ENCODE data around the gene CLMN. TPM values are rescaled to one million over a fixed set of nuclear protein-coding genes. Genes with fewer than 3 reads are reported as not detected.

The CLMN gene
- total and polyA plus RNA-seq, 2 of the 13 experiments (the other 11 are each of a cell fraction or from before 2014, with no cell fraction given): 15.1 to 16.7 TPM

DNA sequence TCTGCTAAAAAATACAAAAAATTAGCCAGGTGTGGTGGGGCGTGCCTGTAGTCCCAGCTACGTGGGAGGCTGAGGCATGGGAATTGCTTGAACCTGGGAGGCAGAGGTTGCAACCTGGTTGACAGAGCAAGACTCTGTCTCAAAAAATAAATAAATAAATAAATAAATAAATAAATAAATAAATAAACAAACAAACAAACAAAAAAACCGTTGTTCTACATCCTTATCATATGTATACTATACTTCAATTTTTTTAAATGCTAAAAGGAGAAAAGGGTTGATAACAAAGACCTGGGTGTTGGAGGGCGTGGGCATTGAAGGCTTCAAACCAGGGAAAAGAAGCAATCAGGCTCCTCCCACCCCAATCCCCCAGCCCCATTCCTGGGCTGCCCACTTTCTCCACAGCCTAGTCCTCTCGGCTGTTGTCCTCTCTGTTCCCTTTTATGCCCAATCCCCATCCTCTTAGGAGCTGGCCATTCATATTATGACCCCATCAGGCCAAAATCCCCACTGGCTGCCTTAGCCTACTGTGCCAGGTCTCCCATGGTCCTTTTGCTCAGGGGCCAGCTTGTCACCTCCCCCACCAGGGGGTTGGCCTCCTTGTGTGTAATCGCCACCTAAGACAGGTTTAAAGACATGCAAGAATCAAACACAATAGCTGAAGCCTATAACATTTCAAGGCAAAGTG is 30.2 kb downstream of the CLMN start (continued):
- TF ChIP-seq EED (CRISPR knock-in tag; IDR thresholded peaks at IDR 0.05) (no peak), ZNF253 (CRISPR knock-in tag; IDR thresholded peaks at IDR 0.05; ENCODE audit: borderline replicate concordance) (no peak), ZNF839 (CRISPR knock-in tag; IDR thresholded peaks at IDR 0.05; ENCODE audit: borderline replicate concordance) (no peak)
- TF ChIP-seq, protein P1, sequence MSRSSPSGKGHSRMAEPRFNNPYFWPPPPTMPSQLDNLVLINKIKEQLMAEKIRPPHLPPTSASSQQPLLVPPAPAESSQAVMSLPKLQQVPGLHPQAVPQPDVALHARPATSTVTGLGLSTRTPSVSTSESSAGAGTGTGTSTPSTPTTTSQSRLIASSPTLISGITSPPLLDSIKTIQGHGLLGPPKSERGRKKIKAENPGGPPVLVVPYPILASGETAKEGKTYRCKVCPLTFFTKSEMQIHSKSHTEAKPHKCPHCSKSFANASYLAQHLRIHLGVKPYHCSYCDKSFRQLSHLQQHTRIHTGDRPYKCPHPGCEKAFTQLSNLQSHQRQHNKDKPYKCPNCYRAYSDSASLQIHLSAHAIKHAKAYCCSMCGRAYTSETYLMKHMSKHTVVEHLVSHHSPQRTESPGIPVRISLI (CRISPR knock-in tag; IDR thresholded peaks at IDR 0.05; ENCODE audit: borderline replicate concordance): no peak

DNA sequence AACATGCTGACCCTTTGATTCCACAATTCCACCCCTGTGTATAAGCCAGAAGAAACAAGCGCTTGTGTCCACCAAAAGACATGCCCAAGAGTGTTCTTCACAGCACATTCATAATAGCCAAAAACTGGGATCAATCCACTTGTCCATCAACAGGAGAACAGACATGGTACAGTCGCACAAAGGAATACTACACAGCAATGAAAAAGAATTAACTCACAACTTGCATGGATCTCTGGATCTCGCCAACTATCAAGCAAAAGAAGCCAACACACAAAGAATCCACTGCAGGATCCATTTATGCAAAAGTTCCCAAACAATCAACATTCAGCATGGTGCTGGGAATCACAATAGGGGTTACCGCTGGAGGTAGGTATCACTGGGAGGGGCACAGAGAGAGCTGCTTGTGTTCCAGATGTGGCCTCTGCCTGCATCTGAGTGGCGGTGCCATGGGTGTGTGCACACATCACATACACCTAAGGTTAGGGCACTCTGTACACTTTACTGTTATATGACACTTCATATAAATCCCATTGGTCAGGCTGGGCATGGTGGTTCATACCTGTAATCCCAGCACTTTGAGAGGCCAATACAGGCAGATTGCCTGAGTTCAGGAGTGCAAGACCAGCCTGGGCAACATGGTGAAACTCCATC is 30.9 kb downstream of the CLMN start:
- H3K4me3 ChIP-seq (replicated peaks in 1 of 3; ENCODE audit: insufficient read depth in 1 of 3, low read depth in 2 of 3, low read length in 3 of 3): no peak overlapping the region
- H3K27me3 ChIP-seq (ENCODE audit: control insufficient read depth in 1 of 2, insufficient read depth in 2 of 2, low read length in 2 of 2): no peaks in the 10 kb centered on the region
- no peak overlapping the region for H2AFZ ChIP-seq (ENCODE audit: low read length)
- H3K4me2 ChIP-seq (ENCODE audit: low read depth, low read length): no peak overlapping the region
- no peaks in the 10 kb centered on the region for H3K36me3 ChIP-seq (replicated peaks in 1 of 2; ENCODE audit: control insufficient read depth in 1 of 2, insufficient read depth in 2 of 2, low read length in 2 of 2)
- H3K27ac ChIP-seq (ENCODE audit: extremely low read length, insufficient read depth, low read length): no peak overlapping the region
- H3K9ac ChIP-seq (ENCODE audit: insufficient read depth, low read depth, low read length): no peak overlapping the region
- 91% methylated on average over 5 of the region's 5 CpGs for WGBS (ENCODE audit: low lambda C conversion rate)
- ChIA-PET CTCF (ENCODE audit: low intra/inter-chr PET ratio, low total read pairs) (no interaction called here), POLR2A (interaction anchor here (1.1 kb wide), 1 partner anchor 15 kb away, joined by 4 read pairs; no protein-coding TSS in a partner anchor)
- TF ChIP-seq SYNCRIP (IDR thresholded peaks at IDR 0.05; ENCODE audit: insufficient read depth, low read depth, low read length) (no peak), BRD4 (CRISPR knock-in tag; IDR thresholded peaks at IDR 0.05) (no peak), CC2D1A (CRISPR knock-in tag; IDR thresholded peaks at IDR 0.05) (no peak), PCBP1 (IDR thresholded peaks at IDR 0.05; ENCODE audit: borderline replicate concordance, low read depth, low read length) (no peak), ZNF430 (CRISPR knock-in tag; IDR thresholded peaks at IDR 0.05) (no peak), ZFP82 (CRISPR knock-in tag; IDR thresholded peaks at IDR 0.05; ENCODE audit: borderline replicate concordance) (no peak)
- TF ChIP-seq, protein P2, sequence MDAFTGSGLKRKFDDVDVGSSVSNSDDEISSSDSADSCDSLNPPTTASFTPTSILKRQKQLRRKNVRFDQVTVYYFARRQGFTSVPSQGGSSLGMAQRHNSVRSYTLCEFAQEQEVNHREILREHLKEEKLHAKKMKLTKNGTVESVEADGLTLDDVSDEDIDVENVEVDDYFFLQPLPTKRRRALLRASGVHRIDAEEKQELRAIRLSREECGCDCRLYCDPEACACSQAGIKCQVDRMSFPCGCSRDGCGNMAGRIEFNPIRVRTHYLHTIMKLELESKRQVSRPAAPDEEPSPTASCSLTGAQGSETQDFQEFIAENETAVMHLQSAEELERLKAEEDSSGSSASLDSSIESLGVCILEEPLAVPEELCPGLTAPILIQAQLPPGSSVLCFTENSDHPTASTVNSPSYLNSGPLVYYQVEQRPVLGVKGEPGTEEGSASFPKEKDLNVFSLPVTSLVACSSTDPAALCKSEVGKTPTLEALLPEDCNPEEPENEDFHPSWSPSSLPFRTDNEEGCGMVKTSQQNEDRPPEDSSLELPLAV (CRISPR knock-in tag; conservative IDR thresholded peaks at IDR 0.05; ENCODE audit: low read depth): no peak
- intact Hi-C loops (cut with micrococcal nuclease; ENCODE audit: unreplicated experiment): no loop called here
- ATAC-seq (no peak), FAIRE-seq (no peak), DNase-seq (ENCODE audit: low spot score) (no peak)
- in situ Hi-C loops (cut with HindIII; ENCODE audit: extremely low pct_ligation_motif_present, low pct_unique_long_range_greater_than_20kb): no loop called here
- no TSS peak for BruUV-seq (replicated peaks)
- peaks cover 38% of the 10 kb centered on the region for H3K4me1 ChIP-seq (ENCODE audit: insufficient read depth, low read length)
- no peaks in the 10 kb centered on the region for H4K20me1 ChIP-seq (ENCODE audit: insufficient read depth, low read length)
- H3K79me2 ChIP-seq (ENCODE audit: insufficient read depth, low read length): peaks cover 3% of the 10 kb centered on the region
- peaks cover 8% of the 10 kb centered on the region; the same call in 1 of the 2 replicates for H3K9me3 ChIP-seq (ENCODE audit: low read length)

All from HepG2 (cell line).